CD1c-positive myeloid dendritic cell (primary cell): ENCODE data around the gene NOC2L.

Source experiments
- DNase-seq: peaks from one replicate; pipeline ENCODE4 v3.0.0-alpha.2; 2016; ENCODE audit errors: extremely low spot score

NOC2L gene

DNA sequence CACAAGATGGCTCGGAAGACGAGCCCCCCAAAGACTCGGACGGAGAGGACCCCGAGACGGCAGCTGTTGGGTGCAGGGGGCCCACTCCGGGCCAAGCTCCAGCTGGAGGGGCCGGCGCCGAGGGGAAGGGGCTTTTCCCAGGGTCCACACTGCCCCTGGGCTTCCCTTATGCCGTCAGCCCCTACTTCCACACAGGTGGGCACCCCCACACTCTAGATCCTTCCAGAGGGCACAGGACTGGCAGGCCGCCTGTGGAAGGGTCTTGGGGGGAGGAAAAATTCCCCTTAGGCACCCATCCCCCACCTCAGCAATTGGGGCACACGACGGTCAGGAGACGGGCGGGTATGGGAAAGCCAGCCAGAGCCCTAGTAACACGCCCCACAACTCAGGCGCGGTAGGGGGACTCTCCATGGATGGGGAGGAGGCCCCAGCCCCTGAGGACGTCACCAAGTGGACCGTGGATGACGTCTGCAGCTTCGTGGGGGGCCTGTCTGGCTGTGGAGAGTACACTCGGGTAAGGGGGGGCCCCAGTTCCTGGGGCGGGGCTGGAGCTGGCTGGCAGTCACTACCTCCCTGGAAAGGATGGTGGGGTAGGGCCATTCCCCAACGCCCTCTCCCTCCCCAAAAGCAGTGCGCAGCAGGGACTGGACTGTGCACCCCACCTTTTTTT, 16.1 kb downstream of the NOC2L start:
- no peak for DNase-seq

DNA sequence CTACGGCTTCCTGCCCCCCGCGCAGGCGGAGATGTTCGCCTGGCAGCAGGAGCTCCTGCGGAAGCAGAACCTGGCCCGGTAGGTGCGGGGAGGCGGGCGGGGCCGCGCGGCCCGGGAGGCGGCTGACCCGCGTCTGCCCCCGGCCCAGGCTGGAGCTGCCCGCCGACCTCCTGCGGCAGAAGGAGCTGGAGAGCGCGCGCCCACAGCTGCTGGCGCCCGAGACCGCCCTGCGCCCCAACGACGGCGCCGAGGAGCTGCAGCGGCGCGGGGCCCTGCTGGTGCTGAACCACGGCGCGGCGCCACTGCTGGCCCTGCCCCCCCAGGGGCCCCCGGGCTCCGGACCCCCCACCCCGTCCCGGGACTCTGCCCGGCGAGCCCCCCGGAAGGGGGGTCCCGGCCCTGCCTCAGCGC, 16.6 kb downstream of the NOC2L start:
- no peak for DNase-seq

DNA sequence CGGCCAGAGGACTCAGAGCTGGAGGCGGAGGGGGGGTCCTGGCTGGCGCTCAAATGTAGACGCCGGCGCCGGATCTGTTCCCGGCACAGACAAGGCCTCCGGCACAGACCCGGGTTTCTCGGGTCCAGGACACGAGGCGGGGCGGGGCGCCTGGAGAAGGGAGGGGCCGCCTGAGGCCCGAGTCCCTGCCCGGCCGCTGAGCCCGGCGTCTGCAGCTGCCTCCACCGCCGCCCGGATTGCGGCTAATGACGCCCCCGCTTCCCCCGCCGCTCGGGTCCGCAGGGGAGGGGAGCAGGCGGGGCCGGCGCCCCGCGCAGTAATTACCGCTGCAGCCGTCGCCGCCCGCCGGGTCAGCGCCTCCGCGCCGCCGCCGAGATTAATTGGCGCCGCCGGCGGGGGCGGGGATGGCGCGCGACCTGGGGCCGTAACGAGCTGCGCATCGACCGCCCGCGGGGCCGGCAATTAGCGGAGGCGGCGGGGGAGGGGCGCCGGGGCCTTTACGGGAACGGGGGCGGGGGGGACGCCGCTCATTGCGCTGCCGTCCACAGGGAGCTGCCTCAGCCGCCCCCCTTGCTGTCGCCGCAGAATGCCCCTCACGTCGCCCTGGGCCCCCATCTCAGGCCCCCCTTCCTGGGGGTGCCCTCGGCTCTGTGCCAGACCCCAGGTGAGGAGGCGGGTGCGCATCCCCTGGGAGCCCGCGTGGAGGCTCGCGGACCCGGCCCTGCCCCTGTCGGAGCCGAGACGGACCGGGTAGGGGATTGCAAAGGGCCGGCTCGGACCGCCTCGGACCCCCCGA, 17.3 kb downstream of the NOC2L start:
- peak; percentile 63 for DNase-seq

DNA sequence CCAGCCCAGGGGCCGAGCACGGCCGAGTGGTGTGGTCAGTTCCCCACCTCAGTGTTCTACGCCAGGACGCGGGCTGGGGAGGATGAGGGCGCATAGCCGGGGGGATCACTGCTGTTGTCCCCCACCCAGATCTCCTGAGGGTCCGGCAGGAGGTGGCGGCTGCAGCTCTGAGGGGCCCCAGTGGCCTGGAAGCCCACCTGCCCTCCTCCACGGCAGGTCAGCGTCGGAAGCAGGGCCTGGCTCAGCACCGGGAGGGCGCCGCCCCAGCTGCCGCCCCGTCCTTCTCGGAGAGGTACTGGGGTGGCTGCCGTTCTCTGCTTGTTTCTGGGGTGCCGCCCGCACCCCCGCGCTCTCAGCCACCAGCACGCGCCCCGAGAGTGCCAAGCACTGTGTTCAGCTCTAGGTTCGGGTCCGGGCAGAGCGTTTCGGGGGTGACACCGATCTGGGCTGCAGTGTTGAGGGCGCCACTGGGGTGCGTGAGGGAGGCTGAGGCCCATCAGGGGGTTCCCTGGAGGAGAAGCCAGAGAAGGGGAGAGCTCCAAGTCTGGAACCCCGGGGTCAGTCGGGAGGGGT, 18.0 kb downstream of the NOC2L start:
- DNase-seq = no peak

DNA sequence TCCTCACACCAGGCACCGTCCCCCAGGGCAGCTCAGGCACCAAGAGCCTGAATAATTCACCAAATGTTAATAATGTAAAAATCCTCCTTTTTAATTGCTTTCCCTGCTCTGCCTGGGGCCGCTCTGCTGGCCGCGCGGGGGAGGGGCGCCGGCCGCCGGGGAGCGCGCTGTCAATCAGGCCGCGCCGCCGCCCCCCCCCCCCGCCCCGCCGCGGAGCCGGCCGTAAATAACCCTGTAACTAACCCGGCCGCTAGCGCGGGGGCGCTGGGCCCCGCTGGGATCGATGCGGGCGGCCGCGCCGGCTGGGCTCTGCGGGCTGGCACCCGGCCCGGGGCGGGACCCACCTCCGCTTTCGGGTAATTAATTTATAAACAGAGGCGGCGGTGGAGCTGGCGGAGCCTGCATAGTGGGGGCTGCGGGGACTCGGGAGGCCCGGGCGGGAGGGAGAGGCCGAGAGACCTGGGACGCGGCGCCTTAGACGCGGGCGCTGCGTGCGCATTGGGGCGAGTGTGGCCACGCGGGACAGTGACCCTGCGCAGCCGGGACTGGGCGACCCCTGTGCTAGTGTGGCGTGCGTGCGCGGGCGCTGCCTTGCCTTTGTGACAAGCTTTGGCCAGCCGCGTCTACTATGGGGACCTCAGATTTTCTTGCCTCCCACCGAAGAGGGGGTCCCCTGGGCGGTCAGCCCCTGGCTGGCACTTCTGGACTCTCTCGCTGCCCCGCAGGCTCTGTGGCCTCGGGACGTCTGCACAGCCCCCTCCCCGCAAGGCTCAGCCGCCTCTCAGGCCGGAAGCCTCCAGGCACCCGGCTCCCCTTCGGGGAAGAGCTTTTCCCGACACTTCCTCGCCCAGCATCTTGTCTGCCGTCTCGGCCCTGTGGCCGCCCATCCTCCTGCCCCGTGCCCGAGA, 18.7 kb downstream of the NOC2L start:
- DNase-seq = peak; percentile 23

DNA sequence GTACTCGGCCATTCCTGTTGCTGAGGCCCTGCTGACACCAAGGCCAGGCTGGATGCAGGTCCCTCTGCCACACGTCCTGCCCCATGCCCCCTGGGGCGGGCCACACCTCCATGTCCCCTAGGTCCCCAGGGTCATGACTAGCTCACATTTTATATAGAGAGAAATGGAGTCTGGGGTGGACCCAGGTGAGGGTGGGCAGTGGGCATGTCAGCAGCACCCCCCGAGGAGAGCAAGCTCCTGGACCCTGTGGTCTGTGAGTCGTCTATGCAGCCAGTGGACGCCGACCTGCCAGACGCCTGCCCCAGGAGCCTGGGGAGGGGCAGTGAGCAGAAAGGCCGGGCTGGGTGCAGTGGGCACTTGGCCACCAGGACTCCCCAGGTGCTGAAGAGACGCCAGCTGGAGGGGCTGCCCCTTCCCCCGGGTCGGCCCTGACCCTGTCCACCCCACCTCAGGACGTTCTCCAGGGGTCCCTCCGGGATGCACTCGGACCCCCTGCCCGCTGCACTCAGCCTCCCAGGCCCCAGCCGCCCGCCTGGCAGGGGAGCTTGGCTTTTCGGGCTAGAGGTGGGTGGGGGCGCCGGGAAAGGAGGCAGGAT, 19.4 kb downstream of the NOC2L start:
- DNase-seq = no peak

DNA sequence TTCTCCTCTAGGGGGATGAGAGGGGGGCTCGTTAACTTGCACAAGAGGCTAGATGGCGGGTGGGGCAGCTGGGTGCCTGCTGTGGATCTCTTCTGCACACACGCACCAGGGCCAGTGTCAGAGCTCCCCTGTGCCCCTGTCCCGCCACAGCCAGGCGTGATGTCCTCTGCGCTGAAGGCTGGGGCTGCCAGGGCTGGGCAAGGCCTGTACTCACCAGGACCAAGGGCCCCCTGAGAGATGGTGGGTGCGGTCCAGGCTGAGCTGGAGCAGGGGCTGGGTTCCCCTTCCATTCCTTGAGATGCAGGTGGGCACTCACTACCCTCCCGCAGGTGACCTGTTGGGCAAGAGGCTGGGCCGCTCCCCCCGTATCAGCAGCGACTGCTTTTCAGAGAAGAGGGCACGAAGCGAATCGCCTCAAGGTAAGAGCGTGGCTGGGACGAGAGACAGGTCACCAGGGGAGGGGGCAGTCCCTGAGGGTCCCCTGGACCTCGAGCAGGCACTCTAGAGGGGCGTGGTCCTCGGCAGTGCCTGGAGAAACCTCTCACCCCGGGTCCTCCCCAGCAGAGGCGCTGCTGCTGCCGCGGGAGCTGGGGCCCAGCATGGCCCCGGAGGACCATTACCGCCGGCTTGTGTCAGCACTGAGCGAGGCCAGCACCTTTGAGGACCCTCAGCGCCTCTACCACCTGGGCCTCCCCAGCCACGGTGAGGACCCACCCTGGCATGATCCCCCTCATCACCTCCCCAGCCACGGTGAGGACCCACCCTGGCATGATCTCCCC, 20.2 kb downstream of the NOC2L start:
- no peak for DNase-seq

DNA sequence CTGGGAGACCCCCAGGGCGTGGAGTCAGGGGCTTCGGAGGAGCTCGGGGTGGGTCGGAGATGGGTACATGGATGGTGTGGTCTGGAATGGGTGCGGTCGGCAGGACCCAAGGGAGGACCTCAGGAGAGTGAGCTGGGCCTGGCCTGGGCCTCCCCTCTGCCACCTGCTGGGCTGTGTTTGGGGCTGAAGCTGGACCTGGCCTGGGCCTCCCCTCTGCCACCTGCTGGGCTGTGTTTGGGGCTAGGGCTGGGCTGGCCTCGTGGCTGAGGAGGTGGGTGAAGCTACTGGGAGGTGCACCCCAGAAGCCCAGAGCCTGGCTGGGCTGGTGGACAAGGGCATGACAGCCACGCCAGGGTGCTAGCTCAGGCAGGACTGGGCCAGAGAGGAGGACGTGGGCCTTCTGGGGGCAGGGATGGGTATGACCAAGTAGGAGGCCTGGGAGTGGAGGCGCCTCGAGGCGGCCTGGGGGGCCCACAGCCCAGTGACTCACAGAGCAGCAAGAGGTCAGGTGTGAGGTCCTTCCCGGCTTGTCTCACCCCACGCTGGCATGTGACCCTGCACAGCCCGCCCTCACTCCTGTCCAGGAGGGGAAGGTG, 20.9 kb downstream of the NOC2L start:
- DNase-seq = peak; percentile 43

DNA sequence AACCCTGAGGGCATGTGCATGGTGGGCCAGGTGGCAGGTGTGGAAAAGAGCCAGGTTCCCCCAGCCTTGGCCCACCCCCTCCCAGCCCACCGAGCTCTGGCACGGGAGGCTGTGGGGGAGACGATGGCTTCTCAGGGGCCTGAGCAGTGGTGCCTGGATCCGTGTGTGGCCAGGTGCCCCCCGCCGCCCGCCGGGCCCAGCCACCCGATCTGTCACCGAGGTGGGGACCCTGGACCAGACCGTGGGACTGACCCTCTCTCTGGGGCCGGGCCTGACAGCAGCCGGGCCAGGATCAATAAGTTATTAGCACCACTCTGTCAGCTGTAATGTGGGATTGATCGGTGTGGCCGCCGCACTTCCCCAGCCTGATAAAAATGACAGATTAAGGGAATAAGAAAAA, 21.5 kb downstream of the NOC2L start:
- DNase-seq = no peak

DNA sequence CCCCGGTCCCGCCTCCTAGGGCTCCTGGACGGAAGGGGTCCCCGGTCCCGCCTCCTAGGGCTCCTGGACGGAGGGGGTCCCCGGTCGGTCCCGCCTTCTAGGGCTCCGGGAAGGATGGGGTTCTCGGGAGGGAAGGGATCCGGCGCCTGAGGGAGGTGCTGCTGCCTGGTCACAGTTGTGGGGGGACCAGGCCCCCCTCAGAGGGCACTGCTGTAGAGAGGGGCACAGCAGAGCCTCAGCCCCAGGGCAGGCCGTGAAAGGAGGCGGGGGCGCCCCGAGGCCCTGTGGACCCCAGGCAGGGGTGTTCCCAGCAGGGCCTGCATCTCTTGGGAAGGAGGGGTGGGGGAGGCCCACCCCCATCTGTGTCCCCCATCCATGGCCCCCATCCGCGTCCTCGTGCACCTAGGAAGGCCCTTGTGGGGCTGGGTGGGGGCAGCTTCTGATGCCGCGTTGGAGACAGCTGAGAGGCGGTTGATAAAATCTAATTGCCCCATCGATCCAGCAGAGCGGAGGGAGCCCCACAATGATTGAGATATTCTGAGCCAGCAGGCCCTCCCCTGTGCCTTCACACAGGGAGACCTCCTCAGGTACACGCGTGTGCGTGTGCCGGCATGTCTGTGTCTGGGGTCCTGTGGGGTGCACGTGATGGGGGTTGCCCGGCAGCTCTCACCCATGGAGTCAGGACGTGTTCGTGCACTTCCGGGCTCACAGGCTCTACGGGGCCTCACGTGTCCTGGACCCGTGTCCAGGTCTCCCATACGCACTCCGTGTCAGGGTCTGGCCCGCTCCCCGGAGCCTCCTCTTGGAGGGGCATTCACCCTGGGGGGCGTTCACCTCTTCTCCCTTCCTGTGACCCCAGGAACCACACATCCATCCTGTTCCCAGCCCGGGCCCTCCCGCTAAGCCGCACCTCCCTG, 22.4 kb downstream of the NOC2L start:
- DNase-seq = no peak

DNA sequence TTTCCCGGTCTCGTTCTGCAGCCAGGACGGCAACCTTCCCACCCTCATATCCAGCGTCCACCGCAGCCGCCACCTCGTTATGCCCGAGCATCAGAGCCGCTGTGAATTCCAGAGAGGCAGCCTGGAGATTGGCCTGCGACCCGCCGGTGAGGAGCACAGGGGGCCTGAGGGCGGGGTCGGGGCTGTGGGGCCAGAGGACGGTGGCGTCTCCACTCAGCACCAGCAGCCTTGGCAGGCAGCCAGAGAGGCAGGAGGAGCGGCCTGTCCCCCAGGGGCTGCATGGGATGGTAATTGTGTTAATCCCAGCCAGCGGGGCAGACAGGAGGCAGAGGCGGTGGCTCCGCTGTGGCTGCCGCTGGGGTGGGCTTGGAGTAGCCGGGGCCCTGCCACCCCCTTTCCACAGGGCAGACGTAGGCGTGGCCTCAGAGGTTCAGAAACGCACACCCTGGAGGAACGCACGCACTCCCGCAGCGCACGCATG, 23.3 kb downstream of the NOC2L start:
- no peak for DNase-seq

DNA sequence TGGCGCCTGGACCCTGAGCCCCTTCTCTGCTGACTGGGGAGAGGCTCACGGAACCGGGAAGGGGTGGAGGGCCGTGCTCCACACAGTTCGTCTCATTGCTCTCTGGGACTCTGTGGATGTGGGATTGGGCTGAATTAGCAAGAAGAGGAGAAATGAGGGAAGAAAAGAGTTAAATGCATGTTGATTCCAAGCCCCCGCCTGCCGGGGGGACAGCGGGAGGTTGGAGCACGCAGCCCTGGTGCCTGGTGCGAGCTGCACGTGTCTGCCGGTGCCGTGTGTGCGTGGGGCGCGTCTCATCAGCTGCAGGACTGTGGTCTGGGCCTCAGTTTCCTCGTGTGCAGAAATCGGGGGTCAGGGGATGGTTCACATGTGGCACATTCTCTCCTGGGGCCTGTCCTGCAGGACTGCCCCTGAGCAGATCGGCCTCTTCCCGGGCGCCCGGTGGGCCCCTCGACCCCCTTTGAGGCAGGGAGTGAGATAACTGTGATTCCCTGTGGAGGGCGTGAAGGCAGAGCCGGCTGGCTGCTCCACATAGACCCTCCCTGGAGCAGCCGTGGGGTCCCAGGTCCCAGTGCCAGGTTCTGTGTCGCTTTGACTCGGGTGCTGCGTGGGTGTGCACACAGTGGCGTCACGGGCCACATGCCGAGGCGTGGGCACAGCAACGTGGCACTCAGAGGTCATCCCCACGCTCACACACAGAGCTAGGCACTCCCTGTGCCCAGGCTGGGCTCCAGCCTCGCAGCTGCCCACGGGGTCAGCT, 23.9 kb downstream of the NOC2L start:
- DNase-seq = peak; percentile 32

DNA sequence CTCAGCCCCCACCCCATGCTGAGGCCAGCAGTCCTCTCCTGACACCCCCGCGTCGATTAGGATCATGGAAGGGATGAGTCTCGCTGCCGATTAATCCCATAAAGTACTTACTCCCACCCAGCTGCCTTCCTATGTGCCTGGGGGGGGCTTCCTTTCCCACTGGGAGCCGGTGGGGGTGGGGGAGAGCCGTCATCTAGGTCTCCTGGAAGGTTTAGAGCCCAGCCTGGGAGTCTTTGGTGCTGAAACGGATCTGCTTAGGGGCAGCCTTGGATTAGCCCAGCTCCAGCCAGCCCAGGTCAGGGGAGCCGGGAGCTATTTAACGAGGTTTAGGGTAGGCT, 25.5 kb downstream of the NOC2L start:
- DNase-seq = no peak

DNA sequence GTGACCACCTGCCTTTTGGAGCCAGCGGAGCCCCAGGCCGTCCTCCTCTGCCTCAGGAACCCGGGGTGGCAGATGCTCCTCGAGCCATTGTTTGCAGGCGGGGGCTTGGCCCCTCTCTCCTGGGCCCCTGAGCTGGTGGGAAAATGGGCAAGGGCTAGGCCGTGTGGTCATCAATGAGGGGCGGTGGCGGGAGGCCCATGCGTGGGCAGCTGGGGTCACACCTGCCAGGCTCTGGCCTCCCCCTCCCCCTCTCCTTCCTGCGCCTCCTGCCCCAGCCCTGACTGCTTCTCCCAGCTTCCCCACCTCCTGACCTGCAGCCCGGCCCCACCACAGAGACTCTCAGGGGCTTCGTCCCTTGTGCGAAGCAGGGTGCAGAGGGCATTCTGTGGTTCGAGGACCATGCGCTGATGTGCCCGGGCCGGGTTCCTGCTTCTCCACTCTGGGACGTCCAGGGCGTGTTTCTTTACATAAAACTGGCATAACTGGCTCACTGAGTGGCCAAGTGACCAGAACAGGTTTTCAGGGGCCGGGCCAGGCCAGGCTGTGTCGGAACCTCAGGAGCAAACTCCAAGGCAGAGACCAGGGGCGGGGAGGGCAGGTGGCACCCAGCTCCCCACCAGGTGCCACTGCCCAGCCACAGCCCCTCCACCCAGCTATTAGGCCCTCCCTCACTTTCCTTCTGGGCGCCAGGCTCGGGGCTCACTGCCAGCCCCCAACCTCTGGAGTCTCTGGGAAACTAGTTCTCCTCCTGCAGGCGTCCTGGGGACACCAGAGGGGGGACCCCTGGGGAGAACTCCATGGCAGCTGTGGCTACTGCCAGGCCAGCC, 26.1 kb downstream of the NOC2L start:
- DNase-seq = no peak

DNA sequence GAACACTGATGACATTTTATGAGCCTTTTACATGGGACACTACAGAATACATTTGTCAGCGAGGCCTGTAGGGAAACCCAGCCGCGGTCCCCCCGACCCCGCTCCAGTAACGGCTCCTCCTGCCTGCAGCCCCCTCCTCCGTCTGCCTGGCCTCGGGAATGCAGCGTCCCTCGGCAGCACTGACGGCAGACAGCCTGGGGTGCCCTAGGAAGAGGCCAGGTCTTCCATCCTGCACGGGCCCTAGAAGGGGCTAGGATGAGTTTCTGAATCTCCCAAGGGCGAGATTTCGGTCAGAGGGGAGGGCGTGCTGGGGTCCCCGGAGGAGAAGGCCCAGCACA, 26.9 kb downstream of the NOC2L start:
- no peak for DNase-seq

DNA sequence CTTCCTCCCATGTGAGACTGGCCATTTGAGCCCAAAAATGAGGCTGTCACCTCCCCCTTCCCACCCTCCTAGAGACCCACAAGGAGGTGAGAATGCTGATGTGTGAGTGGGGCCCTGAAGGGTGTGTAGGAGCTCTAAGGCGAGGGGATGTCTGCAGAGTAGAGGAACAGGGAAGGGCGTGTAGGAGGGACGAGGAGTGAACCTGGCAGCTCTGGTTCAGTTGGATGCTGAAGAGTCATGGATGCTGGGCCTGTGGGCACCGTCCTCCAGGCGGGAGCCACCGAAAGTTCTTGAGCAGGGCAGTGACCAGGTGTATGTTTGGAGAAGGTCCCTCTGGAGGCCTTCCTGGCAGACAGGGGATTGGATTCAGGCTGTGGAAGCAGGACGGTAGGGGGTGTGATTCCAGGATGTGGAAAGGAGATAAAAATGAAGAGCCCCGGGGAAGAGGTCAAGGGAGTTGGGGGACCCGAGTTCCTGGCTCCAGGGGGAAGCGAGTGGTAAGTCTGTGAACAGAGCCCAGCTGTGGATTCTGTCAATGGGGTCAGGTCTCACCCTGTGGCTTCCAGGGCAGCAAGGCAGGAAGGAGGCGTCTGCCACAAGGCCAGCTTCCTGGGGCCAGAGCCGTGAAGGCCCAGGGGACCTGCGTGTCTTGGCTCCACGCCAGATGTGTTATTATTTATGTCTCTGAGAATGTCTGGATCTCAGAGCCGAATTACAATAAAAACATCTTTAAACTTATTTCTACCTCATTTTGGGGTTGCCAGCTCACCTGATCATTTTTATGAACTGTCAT, 27.5 kb downstream of the NOC2L start:
- no peak for DNase-seq

DNA sequence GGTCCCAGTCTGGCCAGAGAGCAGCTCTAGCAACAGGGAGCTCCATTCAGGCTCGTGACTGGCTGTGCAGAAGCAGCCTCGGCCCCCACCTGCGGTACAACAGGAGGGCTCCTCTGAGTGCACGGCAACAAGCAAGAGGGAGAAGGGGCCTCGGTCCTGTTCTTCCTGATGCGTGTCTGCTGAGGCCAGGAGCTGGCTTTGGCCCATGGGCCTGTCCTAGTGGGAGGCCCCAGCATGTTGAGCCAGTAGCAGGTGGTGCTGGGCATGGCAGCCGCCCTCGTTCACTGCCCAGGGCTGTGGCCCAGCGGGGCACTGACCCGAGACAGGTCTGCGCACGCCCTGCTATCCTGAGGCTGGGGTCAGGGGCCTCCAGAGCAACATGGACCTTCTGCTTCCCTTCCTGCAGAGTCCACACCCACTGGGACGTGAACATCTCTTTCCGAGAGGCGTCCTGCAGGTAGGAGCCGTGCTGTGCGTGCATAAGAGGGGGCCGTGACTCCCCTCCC, 28.4 kb downstream of the NOC2L start:
- DNase-seq = no peak
